ENCODE data around the gene SLCO1A2. TPM values are rescaled to one million over a fixed set of nuclear protein-coding genes. Genes with fewer than 3 reads are reported as not detected.

The SLCO1A2 gene
- total and polyA plus RNA-seq, 2 of the 13 experiments (the other 11 are each of a cell fraction or from before 2014, with no cell fraction given) = not detected

DNA sequence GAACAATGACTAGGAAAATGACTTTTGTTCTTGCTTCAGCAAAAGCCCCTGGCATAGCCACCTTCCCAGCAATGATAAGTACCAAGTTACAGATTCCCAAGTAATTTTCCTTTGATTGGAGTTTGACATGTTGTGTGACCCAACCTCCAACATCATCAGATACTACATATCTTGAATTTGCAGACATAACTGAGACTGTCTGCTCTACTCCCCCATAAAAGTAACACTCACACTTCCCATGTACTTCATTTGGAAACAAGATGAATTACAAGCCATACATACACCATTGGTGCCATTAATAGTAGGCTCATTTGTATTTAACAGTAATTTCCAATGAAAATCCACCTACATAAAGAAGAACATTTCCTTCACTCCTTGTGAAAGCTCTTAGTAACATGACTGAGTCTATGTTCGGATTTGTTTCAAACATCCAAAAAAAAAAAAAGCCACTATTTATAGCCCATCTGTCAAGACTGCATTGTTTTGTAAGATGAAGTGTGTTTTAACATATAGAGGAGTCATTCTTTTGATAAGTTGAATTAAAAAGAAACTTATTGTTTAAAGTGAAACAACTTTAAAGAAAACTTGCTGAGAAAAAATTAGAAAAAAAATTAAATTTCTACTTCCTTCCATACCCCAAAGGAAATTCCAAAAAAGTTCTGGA lies 12.0 kb upstream of the SLCO1A2 start (continued):
- no peak for TF ChIP-seq ZNF138 (CRISPR knock-in tag; IDR thresholded peaks at IDR 0.05; ENCODE audit: low read depth)
- no peak for TF ChIP-seq ZMYM3 (CRISPR knock-in tag; IDR thresholded peaks at IDR 0.05)
- no peak for TF ChIP-seq NRL (CRISPR knock-in tag; IDR thresholded peaks at IDR 0.05; ENCODE audit: borderline replicate concordance)

DNA sequence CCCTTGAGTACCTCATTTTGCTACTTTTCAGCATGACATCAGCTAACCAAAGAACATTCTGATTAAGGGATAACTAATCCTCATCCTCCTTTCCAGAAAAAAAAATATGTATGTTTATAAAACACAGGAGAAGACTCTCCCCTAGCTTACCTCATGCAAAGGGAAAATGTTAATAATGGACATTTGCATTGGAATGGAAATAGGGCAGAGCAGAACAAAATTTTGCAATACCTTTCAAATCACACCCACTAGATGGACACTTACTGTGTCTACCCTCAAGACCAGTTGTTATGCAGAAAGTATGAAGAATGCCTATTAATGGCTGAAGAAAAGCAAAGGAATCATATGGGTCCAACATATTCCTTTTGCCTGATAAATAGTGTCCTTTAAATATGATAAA lies 8.9 kb upstream of the SLCO1A2 start:
- no peaks in the 10 kb centered on the region for H3K79me2 ChIP-seq (ENCODE audit: insufficient read depth, low read length)
- no peak overlapping the region for H3K4me2 ChIP-seq (ENCODE audit: low read depth, low read length)
- ChIA-PET CTCF (ENCODE audit: low intra/inter-chr PET ratio, low total read pairs) (no interaction called here), POLR2A (no interaction called here)
- no peak overlapping the region for H3K27ac ChIP-seq (ENCODE audit: extremely low read length, insufficient read depth, low read length)
- H2AFZ ChIP-seq (ENCODE audit: low read length) = no peak overlapping the region
- DNase-seq (ENCODE audit: low spot score) = no peak
- no peak overlapping the region for H3K4me3 ChIP-seq (replicated peaks in 1 of 3; ENCODE audit: insufficient read depth in 1 of 3, low read depth in 2 of 3, low read length in 3 of 3)
- H4K20me1 ChIP-seq (ENCODE audit: insufficient read depth, low read length) = no peaks in the 10 kb centered on the region
- in situ Hi-C loops (cut with HindIII; ENCODE audit: extremely low pct_ligation_motif_present, low pct_unique_long_range_greater_than_20kb) (no loop called here), intact Hi-C loops (cut with micrococcal nuclease; ENCODE audit: unreplicated experiment) (no loop called here)
- H3K4me1 ChIP-seq (ENCODE audit: insufficient read depth, low read length) = no peaks in the 10 kb centered on the region
- H3K36me3 ChIP-seq (replicated peaks in 1 of 2; ENCODE audit: control insufficient read depth in 1 of 2, insufficient read depth in 2 of 2, low read length in 2 of 2) = no peaks in the 10 kb centered on the region
- BruUV-seq (replicated peaks) = no TSS peak
- no peak for ATAC-seq
- no peak for FAIRE-seq
- H3K9ac ChIP-seq (ENCODE audit: insufficient read depth, low read depth, low read length) = no peak overlapping the region
- no peaks in the 10 kb centered on the region for H3K9me3 ChIP-seq (ENCODE audit: low read length)
- H3K27me3 ChIP-seq (ENCODE audit: control insufficient read depth in 1 of 2, insufficient read depth in 2 of 2, low read length in 2 of 2) = no peaks in the 10 kb centered on the region
- TF ChIP-seq GATAD1 (CRISPR knock-in tag; IDR thresholded peaks at IDR 0.05) (no peak), ZNF451 (CRISPR knock-in tag; IDR thresholded peaks at IDR 0.05) (no peak), GLMP (CRISPR knock-in tag; IDR thresholded peaks at IDR 0.05; ENCODE audit: borderline replicate concordance) (no peak), ZSCAN21 (CRISPR knock-in tag; IDR thresholded peaks at IDR 0.05; ENCODE audit: borderline replicate concordance) (no peak), ZNF530 (CRISPR knock-in tag; IDR thresholded peaks at IDR 0.05; ENCODE audit: low read depth) (no peak), ASH2L (IDR thresholded peaks at IDR 0.05; ENCODE audit: insufficient read length, low read depth, low read length) (no peak), PPARG (CRISPR knock-in tag; conservative IDR thresholded peaks at IDR 0.05) (no peak), GZF1 (CRISPR knock-in tag; IDR thresholded peaks at IDR 0.05) (no peak), ZNF563 (CRISPR knock-in tag; IDR thresholded peaks at IDR 0.05) (no peak), ARID5B (CRISPR knock-in tag; IDR thresholded peaks at IDR 0.05) (no peak), POGZ (CRISPR knock-in tag; IDR thresholded peaks at IDR 0.05) (no peak), ZNF841 (CRISPR knock-in tag; IDR thresholded peaks at IDR 0.05; ENCODE audit: borderline replicate concordance) (no peak), ZNF460 (CRISPR knock-in tag; IDR thresholded peaks at IDR 0.05; ENCODE audit: borderline replicate concordance) (no peak), ZEB1 (IDR thresholded peaks at IDR 0.05; ENCODE audit: insufficient replicate concordance, low read depth) (no peak), ZNF484 (CRISPR knock-in tag; IDR thresholded peaks at IDR 0.05; ENCODE audit: borderline replicate concordance, low read depth) (no peak), KLF12 (CRISPR knock-in tag; IDR thresholded peaks at IDR 0.05; ENCODE audit: borderline replicate concordance) (no peak), NPAS2 (CRISPR knock-in tag; IDR thresholded peaks at IDR 0.05; ENCODE audit: borderline replicate concordance) (no peak)
